IPS DF 6.9 (cell line): ENCODE data around the gene ABR.
A peak's percentile ranks its signal among the peaks of the same experiment; 100 is the strongest.

Experiments
- DNase-seq: peaks from one replicate; pipeline ENCODE4 v3.0.0-alpha.2; 2013; ENCODE audit warnings: low read depth, low spot score
- H3K27ac ChIP-seq: one replicate; pipeline ENCODE4 v1.5.1; 2013; ENCODE audit warnings: low read length, control low read depth
- H3K27me3 ChIP-seq: 2 replicates; pipeline ENCODE4 v1.6.1; 2013; ENCODE audit warnings: mild to moderate bottlenecking, low read length; ENCODE audit not compliant: control insufficient read depth, insufficient read depth
- H3K36me3 ChIP-seq: 2 replicates; pipeline ENCODE4 v1.6.1; 2013; ENCODE audit warnings: low read length; ENCODE audit not compliant: control insufficient read depth, insufficient read depth
- H3K4me1 ChIP-seq: 2 replicates; pipeline ENCODE4 v1.6.1; 2013; ENCODE audit warnings: low read length; ENCODE audit not compliant: control insufficient read depth, insufficient read depth
- H3K4me3 ChIP-seq: 2 replicates; pipeline ENCODE4 v1.5.1; 2013; ENCODE audit warnings: mild to moderate bottlenecking, low read length
- H3K9me3 ChIP-seq: 2 replicates; pipeline ENCODE4 v1.6.1; 2013; ENCODE audit warnings: low read length, inconsistent platforms; ENCODE audit not compliant: control insufficient read depth, insufficient read depth
- WGBS: extraction: QIAGEN DNeasy Blood & Tissue Kit; methylation state at CpG from one replicate; pipeline ENCODE4 v1.1.7; 2013; ENCODE audit warnings: mixed read lengths, missing lambda C conversion rate; ENCODE audit not compliant: insufficient read length, insufficient coverage; 5-methylcytosine and 5-hydroxymethylcytosine counted together

The ABR gene

GRCh38 chr17:1036845-1037237, 142.9 kb downstream of the ABR start:
- no CpG with 5 or more reads among the region's 2 CpGs for WGBS
- Histone ChIP-seq H3K9me3 (no peaks in the 10 kb centered on the region), H3K27ac (no peak overlapping the region), H3K4me1 (peaks cover 4% of the 10 kb centered on the region; the same call in 1 of the 2 replicates), H3K27me3 (no peaks in the 10 kb centered on the region), H3K4me3 (no peak overlapping the region), H3K36me3 (no peaks in the 10 kb centered on the region)
- no peak for DNase-seq

GRCh38 chr17:1036171-1036844, 143.5 kb downstream of the ABR start:
- Histone ChIP-seq H3K27me3 (no peaks in the 10 kb centered on the region), H3K36me3 (no peaks in the 10 kb centered on the region), H3K9me3 (no peaks in the 10 kb centered on the region), H3K4me1 (peaks cover 4% of the 10 kb centered on the region; the same call in 1 of the 2 replicates), H3K4me3 (no peak overlapping the region), H3K27ac (no peak overlapping the region)
- no CpG with 5 or more reads among the region's 24 CpGs for WGBS
- DNase-seq = no peak

GRCh38 chr17:1035546-1036170, 144.1 kb downstream of the ABR start:
- Histone ChIP-seq H3K4me3 (no peak overlapping the region), H3K36me3 (no peaks in the 10 kb centered on the region), H3K27me3 (no peaks in the 10 kb centered on the region), H3K4me1 (peaks cover 4% of the 10 kb centered on the region; the same call in 1 of the 2 replicates), H3K9me3 (no peaks in the 10 kb centered on the region), H3K27ac (no peak overlapping the region)
- WGBS = no CpG with 5 or more reads among the region's 17 CpGs
- DNase-seq = no peak

GRCh38 chr17:1034652-1035210, 145.1 kb downstream of the ABR start:
- no CpG with 5 or more reads among the region's 20 CpGs for WGBS
- Histone ChIP-seq H3K9me3 (no peaks in the 10 kb centered on the region), H3K27ac (no peak overlapping the region), H3K27me3 (no peaks in the 10 kb centered on the region), H3K36me3 (no peaks in the 10 kb centered on the region), H3K4me3 (no peak overlapping the region), H3K4me1 (peaks cover 4% of the 10 kb centered on the region; the same call in 1 of the 2 replicates)
- DNase-seq = no peak

GRCh38 chr17:1033503-1033902, 146.3 kb downstream of the ABR start:
- no peaks in the 10 kb centered on the region for H3K27me3 ChIP-seq
- no CpG with 5 or more reads among the region's 11 CpGs for WGBS
- H3K36me3 ChIP-seq = no peaks in the 10 kb centered on the region
- DNase-seq = no peak
- H3K27ac ChIP-seq = no peak overlapping the region
- H3K9me3 ChIP-seq = no peaks in the 10 kb centered on the region
- no peak overlapping the region for H3K4me3 ChIP-seq
- H3K4me1 ChIP-seq = no peaks in the 10 kb centered on the region; the same call in 1 of the 2 replicates

GRCh38 chr17:1032391-1032790, 147.4 kb downstream of the ABR start:
- no CpG with 5 or more reads among the region's 27 CpGs for WGBS

GRCh38 chr17:1031711-1032110, 148.1 kb downstream of the ABR start:
- Histone ChIP-seq H3K27me3 (no peaks in the 10 kb centered on the region), H3K4me1 (no peaks in the 10 kb centered on the region; the same call in 1 of the 2 replicates), H3K27ac (no peak overlapping the region), H3K36me3 (no peaks in the 10 kb centered on the region), H3K4me3 (peak overlapping the region; percentile 34; the same call in 1 of the 2 replicates), H3K9me3 (no peaks in the 10 kb centered on the region)
- no CpG with 5 or more reads among the region's 35 CpGs for WGBS
- DNase-seq = no peak

More at GRCh38 chr17:1032391-1032790, 147.4 kb downstream of the ABR start:
- no peaks in the 10 kb centered on the region; the same call in 1 of the 2 replicates for H3K4me1 ChIP-seq
- no peaks in the 10 kb centered on the region for H3K27me3 ChIP-seq
- DNase-seq = no peak
- H3K4me3 ChIP-seq = no peak overlapping the region
- H3K9me3 ChIP-seq = no peaks in the 10 kb centered on the region
- no peaks in the 10 kb centered on the region for H3K36me3 ChIP-seq
- no peak overlapping the region for H3K27ac ChIP-seq

GRCh38 chr17:1030684-1031532, 148.9 kb downstream of the ABR start:
- no peaks in the 10 kb centered on the region for H3K4me1 ChIP-seq
- no peak overlapping the region for H3K27ac ChIP-seq
- H3K4me3 ChIP-seq = peak overlapping the region; percentile 28; the same call in 1 of the 2 replicates
- H3K36me3 ChIP-seq = no peaks in the 10 kb centered on the region
- no peaks in the 10 kb centered on the region for H3K27me3 ChIP-seq
- no CpG with 5 or more reads among the region's 45 CpGs for WGBS
- no peaks in the 10 kb centered on the region for H3K9me3 ChIP-seq
- DNase-seq = no peak

- Histone ChIP-seq H3K9me3 (no peaks in the 10 kb centered on the region), H3K4me3 (no peak overlapping the region), H3K27ac (no peak overlapping the region), H3K4me1 (no peaks in the 10 kb centered on the region; the same call in 1 of the 2 replicates), H3K27me3 (no peaks in the 10 kb centered on the region), H3K36me3 (no peaks in the 10 kb centered on the region)
- WGBS = no CpG with 5 or more reads among the region's 20 CpGs
- DNase-seq = no peak
Measured at GRCh38 chr17:1029922-1030644, 149.7 kb downstream of the ABR start.
